22Rv1 (cell line): Measurements from ENCODE around the gene S100A12.
A peak's percentile ranks its signal among the peaks of the same experiment; 100 is the strongest.
"Not testable (repeated sequence)": the region's sequence is repeated elsewhere in the genome, so short reads cannot be mapped to it uniquely, and the experiment has no call there.

Source experiments
- H3K27ac ChIP-seq: fragments of 450-650 bp; 2 replicates; pipeline ENCODE4 v1.5.1; 2017
- CTCF ChIP-seq: fragments of 450-650 bp; IDR thresholded peaks from 2 replicates; pipeline ENCODE4 v1.5.1; 2017; ENCODE audit warnings: mild to moderate bottlenecking
- ZFX ChIP-seq: fragments of 450-650 bp; IDR thresholded peaks from 2 replicates; pipeline ENCODE4 v1.6.1; 2017; ENCODE audit warnings: antibody characterized with exemption, borderline replicate concordance

The S100A12 gene

GRCh38 chr1:153353226-153353947 is 22.0 kb downstream of the S100A12 start:
- TF ChIP-seq CTCF = peak; percentile 59
- no peak for TF ChIP-seq ZFX
- H3K27ac ChIP-seq = no peak overlapping the region

- TF ChIP-seq CTCF (peak; percentile 98), ZFX (no peak)
- no peak overlapping the region for H3K27ac ChIP-seq
Observed at GRCh38 chr1:153352523-153352922, 22.9 kb downstream of the S100A12 start.

- no peak overlapping the region for H3K27ac ChIP-seq
- TF ChIP-seq CTCF = no peak
- TF ChIP-seq ZFX = no peak
Observed at GRCh38 chr1:153350321-153350957, 25.0 kb downstream of the S100A12 start.

DNA sequence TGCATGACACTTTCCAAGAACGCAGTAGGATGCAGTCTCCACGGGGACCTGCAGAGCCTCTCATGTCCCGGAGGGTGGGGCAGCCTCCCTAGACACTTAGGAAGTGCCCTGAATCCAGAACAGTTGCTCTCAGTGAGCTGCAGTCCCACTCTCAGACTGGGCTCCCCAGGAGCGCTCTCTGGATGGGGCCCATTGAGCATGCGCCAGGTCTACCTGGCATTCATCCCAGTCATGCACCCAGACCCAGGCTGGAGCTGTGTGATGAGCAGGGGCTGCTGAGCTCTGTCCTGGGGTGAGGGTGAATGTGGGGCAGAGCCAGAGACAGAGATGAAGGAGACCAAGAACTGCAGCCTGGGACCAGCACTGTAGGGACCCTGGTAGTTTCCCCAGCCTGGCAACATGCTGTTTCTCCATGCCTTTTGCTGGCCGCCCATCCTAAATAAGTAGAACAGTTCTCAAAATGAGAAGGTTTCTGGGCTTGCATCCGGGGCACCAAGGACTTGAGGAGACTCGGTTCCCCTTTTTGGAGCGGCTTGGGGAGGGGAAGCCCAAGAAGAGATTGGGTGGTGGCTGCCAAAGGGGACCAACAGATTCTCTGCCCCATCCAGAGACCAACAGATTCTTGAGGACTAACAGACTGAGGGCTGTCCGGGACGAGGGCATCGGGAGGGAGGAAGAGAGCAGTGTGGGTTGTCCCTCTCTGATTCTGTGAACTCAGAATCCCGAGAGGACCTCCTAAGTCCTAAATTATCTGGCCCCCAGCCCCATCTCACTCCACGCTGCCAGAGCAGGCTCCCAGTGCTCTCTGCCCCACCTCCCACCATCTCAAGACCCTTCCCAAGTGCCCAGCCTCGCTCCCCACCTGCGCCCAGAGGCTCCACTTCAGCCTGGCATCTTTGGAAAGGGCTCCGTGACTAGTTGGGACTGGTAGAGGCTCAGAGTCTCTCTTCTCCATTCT is 25.8 kb downstream of the S100A12 start:
- H3K27ac ChIP-seq = no peak overlapping the region
- TF ChIP-seq ZFX (no peak), CTCF (no peak)

- no peak within 1 kb of the TSS for H3K27ac ChIP-seq
- no peak for TF ChIP-seq ZFX
- TF ChIP-seq CTCF = no peak
Observed at GRCh38 chr1:153348511-153349362, 26.7 kb downstream of the S100A12 start, which contains the start of gene PGLYRP4. PGLYRP4 (minus strand) TSS chr1:153348841; CDS start chr1:153347932, 909 bp downstream.

GRCh38 chr1:153347856-153348255 is 27.6 kb downstream of the S100A12 start:
- TF ChIP-seq CTCF (no peak), ZFX (no peak)

GRCh38 chr1:153347049-153347448 is 28.4 kb downstream of the S100A12 start:
- not testable (repeated sequence) for H3K27ac ChIP-seq

More at GRCh38 chr1:153347856-153348255, 27.6 kb downstream of the S100A12 start:
- H3K27ac ChIP-seq = no peak overlapping the region
